ENCODE measurements around the gene TARM1. TPM values are rescaled to one million over a fixed set of nuclear protein-coding genes. Genes with fewer than 3 reads are reported as not detected.

The TARM1 gene
- total RNA-seq, 1 donor from 2014 or later = not detected

DNA sequence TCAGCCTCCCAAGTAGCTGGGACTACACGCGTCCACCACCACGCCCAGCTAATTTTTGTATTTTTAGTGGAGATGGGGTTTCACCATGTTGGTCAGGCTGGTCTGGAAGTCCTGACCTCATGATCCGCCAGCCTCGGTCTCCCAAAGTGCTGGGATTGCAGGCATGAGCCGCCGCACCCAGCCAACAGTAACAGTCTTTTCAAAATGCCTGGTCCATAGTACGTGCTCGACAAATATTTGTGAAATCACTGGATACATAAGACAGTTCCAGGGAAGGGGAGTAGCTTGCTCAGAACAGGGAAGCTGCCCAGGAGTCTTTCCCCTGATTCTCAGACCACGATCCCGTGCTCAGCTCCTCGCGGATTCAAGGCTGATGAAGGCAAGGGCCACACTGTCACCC, 59.2 kb downstream of the TARM1 start:
- intact Hi-C loops (cut with micrococcal nuclease) = loop anchor here (5.0 to 10.0 kb wide), 3 partner anchors 250 to 827 kb away; partner anchors contain the start of gene ZNF665
- Mint-ChIP-seq H3K36me3 (ENCODE audit: low read depth) (no peaks in the 10 kb centered on the region), H3K27me3 (peaks cover 29% of the 10 kb centered on the region), H3K27ac (no peak overlapping the region), H3K9me3 (no peaks in the 10 kb centered on the region), H3K4me1 (peaks cover 6% of the 10 kb centered on the region), H3K4me3 (no peak overlapping the region)
- ATAC-seq (ENCODE audit: low read depth) = no peak
- no peak for DNase-seq
- POLR2A ChIA-PET = no interaction called here
- TF ChIP-seq, protein P1, sequence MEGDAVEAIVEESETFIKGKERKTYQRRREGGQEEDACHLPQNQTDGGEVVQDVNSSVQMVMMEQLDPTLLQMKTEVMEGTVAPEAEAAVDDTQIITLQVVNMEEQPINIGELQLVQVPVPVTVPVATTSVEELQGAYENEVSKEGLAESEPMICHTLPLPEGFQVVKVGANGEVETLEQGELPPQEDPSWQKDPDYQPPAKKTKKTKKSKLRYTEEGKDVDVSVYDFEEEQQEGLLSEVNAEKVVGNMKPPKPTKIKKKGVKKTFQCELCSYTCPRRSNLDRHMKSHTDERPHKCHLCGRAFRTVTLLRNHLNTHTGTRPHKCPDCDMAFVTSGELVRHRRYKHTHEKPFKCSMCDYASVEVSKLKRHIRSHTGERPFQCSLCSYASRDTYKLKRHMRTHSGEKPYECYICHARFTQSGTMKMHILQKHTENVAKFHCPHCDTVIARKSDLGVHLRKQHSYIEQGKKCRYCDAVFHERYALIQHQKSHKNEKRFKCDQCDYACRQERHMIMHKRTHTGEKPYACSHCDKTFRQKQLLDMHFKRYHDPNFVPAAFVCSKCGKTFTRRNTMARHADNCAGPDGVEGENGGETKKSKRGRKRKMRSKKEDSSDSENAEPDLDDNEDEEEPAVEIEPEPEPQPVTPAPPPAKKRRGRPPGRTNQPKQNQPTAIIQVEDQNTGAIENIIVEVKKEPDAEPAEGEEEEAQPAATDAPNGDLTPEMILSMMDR (IDR thresholded peaks at IDR 0.05) = no peak
- CTCF ChIA-PET = no interaction called here

DNA sequence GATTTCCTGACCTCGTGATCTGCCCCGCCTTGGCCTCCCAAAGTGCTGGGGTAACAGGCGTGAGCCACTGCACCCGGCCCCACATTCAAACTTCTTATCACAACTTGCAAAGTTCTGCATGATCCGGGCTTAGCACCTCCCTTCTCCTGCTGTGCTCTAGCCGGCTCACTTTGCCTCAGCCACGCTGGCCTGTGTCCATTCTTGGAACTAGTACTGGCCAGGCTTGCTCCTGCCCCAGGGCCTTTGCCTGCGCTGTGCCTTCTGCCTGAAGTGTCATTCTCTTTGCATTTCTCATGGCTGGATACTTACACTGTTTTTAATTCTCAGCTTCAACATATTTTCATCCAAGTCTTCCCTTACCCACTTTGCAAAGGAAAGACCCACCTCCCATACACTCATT, 59.8 kb downstream of the TARM1 start:
- ChIA-PET POLR2A (interaction anchor here (0.6 kb wide), 2 partner anchors 17 to 63 kb away, joined by 5 to 8 read pairs; no protein-coding TSS in a partner anchor), CTCF (no interaction called here)
- intact Hi-C loops (cut with micrococcal nuclease) = loop anchor here (5.0 to 10.0 kb wide), 3 partner anchors 249 to 827 kb away; partner anchors contain the start of gene ZNF665
- Mint-ChIP-seq H3K4me3 (no peak overlapping the region), H3K27ac (no peak overlapping the region), H3K9me3 (no peaks in the 10 kb centered on the region), H3K4me1 (peaks cover 6% of the 10 kb centered on the region), H3K27me3 (peaks cover 29% of the 10 kb centered on the region), H3K36me3 (ENCODE audit: low read depth) (no peaks in the 10 kb centered on the region)
- TF ChIP-seq, protein P1 (IDR thresholded peaks at IDR 0.05) = no peak
- ATAC-seq (ENCODE audit: low read depth) (no peak), DNase-seq (no peak)

Other genes starting within 250 kb of the TARM1 start
- 10.9 and 12.9 TPM in 2 replicates for gene MYADM, start 213.5 kb downstream of the TARM1 start, total RNA-seq
- not detected in 2 replicates for gene PRKCG, start 199.2 kb downstream of the TARM1 start, total RNA-seq
- gene CACNG7, start 172.1 kb downstream of the TARM1 start, total RNA-seq = not detected in 2 replicates
- gene CACNG8, start 118.4 kb downstream of the TARM1 start, total RNA-seq = not detected in 2 replicates
- not detected in 2 replicates for gene CACNG6, start 89.7 kb downstream of the TARM1 start, total RNA-seq
- gene VSTM1, start 17.5 kb downstream of the TARM1 start, total RNA-seq = not detected in 2 replicates
- gene OSCAR, start 19.4 kb upstream of the TARM1 start, total RNA-seq = 0.16 TPM in 1 of 2 replicates, not detected in the other
- gene NDUFA3, start 21.5 kb upstream of the TARM1 start, total RNA-seq = 94.7 and 96.1 TPM in 2 replicates
- gene TFPT, start 34.3 kb upstream of the TARM1 start, total RNA-seq = 16.6 and 17.9 TPM in 2 replicates
- gene PRPF31, start 34.4 kb upstream of the TARM1 start, total RNA-seq = 78.9 and 79.3 TPM in 2 replicates
- 53.2 and 64.6 TPM in 2 replicates for gene CNOT3, start 56.4 kb upstream of the TARM1 start, total RNA-seq
- gene LENG1, start 78.4 kb upstream of the TARM1 start, total RNA-seq = 8.3 and 8.4 TPM in 2 replicates
- gene TMC4, start 91.8 kb upstream of the TARM1 start, total RNA-seq = not detected in 2 replicates
- gene MBOAT7, start 108.2 kb upstream of the TARM1 start, total RNA-seq = 15.2 and 21.4 TPM in 2 replicates
- gene TSEN34, start 109.9 kb upstream of the TARM1 start, total RNA-seq = 15.0 and 19.4 TPM in 2 replicates
- 1,946 and 2,185 TPM in 2 replicates for gene RPS9, start 119.5 kb upstream of the TARM1 start, total RNA-seq
- gene LILRB3, start 141.6 kb upstream of the TARM1 start, total RNA-seq = 0.37 and 1.1 TPM in 2 replicates
- not detected in 2 replicates for gene LILRA6, start 161.4 kb upstream of the TARM1 start, total RNA-seq
- 0.24 and 0.38 TPM in 2 replicates for gene LILRB5, start 175.9 kb upstream of the TARM1 start, total RNA-seq
- gene LILRB2, start 199.7 kb upstream of the TARM1 start, total RNA-seq = 7.6 and 7.9 TPM in 2 replicates
- gene LILRA5, start 231.8 kb upstream of the TARM1 start, total RNA-seq = 1.3 and 1.9 TPM in 2 replicates